ENCODE results near the gene FAAP100.
A peak's percentile ranks its signal among the peaks of the same experiment; 100 is the strongest.

DNA sequence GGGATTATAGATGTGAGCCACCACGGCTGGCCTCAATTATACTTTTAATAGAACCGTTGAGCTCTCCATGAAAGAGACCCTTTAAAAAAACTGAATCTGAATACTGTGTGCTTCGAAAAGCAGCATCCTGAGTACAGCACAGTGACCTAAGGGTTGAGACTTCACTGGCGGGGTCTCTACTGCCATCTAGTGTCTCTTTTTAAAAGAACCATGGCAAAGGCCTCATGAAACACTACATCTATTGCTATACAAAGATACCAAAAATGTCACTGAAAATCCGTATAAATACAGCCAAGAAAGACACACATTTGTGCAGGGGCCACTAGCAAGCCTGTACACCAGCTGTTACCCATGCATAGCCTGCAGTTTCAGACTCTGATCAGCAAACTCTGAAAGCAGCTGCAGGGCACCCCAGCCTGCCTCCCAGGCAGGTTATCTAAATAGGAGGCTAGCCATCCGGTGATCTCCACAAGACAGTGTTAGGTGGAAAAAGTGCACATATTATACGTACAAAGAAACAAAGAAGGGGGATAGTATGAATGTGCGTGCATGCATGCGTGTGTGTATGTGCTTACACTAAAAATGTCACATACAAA, 49.5 kb upstream of the FAAP100 start:
- peak; percentile 60 to 92 (median 87) for TF ChIP-seq CTCF (IDR thresholded peaks at IDR 0.05)
- no peak for TF ChIP-seq POLR2A (IDR thresholded peaks at IDR 0.05)

Data from right lobe of liver (tissue), 4 donors.